ENCODE measurements around the gene USP34. TPM values are rescaled to one million over a fixed set of nuclear protein-coding genes. Genes with fewer than 3 reads are reported as not detected.

The USP34 gene
- total RNA-seq, 1 experiment from 2014 or later, result 76.3 TPM

GRCh38 chr2:61157371-61158003 is 313.4 kb downstream of the USP34 start:
- ChIA-PET POLR2A (no interaction called here), RAD21 (ENCODE audit: low non-redundant PET in 1 of 2, low total read pairs in 2 of 2, uncharacterized antibody in 2 of 2, unreplicated experiment in 2 of 2) (no interaction called here), CTCF (no interaction called here)
- H3K27me3 ChIP-seq (ENCODE audit: insufficient read depth, low read length), result no peaks in the 10 kb centered on the region
- no peak overlapping the region for H3K9ac ChIP-seq (ENCODE audit: low read length)
- H4K20me1 ChIP-seq (ENCODE audit: insufficient read depth), result no peaks in the 10 kb centered on the region
- no peaks in the 10 kb centered on the region for H3K9me3 ChIP-seq (ENCODE audit: control insufficient read depth in 1 of 2, insufficient read depth in 1 of 2, low read depth in 1 of 2, low read length in 2 of 2)
- BruUV-seq (replicated peaks), result no TSS peak
- H3K4me2 ChIP-seq (ENCODE audit: low read length), result no peak overlapping the region
- no peak overlapping the region for H3K4me3 ChIP-seq (replicated peaks in 1 of 2; ENCODE audit: low read depth in 1 of 2, low read length in 2 of 2)
- no peak for TF ChIP-seq ATF3 (IDR thresholded peaks at IDR 0.05)
- TF ChIP-seq ELF1 (IDR thresholded peaks at IDR 0.05; ENCODE audit: borderline replicate concordance, low read depth), result no peak
- TF ChIP-seq CBX3 (IDR thresholded peaks at IDR 0.05; ENCODE audit: low read depth), result no peak
- TF ChIP-seq CTCF (IDR thresholded peaks at IDR 0.05 in 2 of 3, conservative IDR thresholded peaks at IDR 0.05 in 1 of 3; ENCODE audit: borderline replicate concordance in 1 of 3, insufficient read depth in 1 of 3, low read depth in 2 of 3, low read length in 2 of 3), result no peak
- no peak for TF ChIP-seq MAX (IDR thresholded peaks at IDR 0.05)
- no peak for TF ChIP-seq JUND (IDR thresholded peaks at IDR 0.05)
- TF ChIP-seq EGR1 (IDR thresholded peaks at IDR 0.05; ENCODE audit: low read depth), result no peak
- no peak for TF ChIP-seq EZH2 (IDR thresholded peaks at IDR 0.05)
- TF ChIP-seq SIN3A (IDR thresholded peaks at IDR 0.05; ENCODE audit: low read depth), result no peak
- no peak for TF ChIP-seq SRF (IDR thresholded peaks at IDR 0.05; ENCODE audit: low read depth)
- TF ChIP-seq POLR2AphosphoS5 (IDR thresholded peaks at IDR 0.05; ENCODE audit: low read depth, low read length), result no peak
- no peak for TF ChIP-seq REST (IDR thresholded peaks at IDR 0.05; ENCODE audit: low read depth)
- TF ChIP-seq ZFX (IDR thresholded peaks at IDR 0.05), result no peak
- TF ChIP-seq ZBTB33 (IDR thresholded peaks at IDR 0.05; ENCODE audit: extremely low read depth, insufficient replicate concordance, low read length), result no peak
- intact Hi-C loops (cut with micrococcal nuclease), result no loop called here
- no peak for DNase-seq (ENCODE audit: low read depth, low spot score)
- no peak for ATAC-seq
- H3K4me1 ChIP-seq (ENCODE audit: control insufficient read depth in 1 of 2, insufficient read depth in 2 of 2, low read length in 2 of 2), result no peaks in the 10 kb centered on the region
- H3K9me2 ChIP-seq (ENCODE audit: insufficient read depth), result no peaks in the 10 kb centered on the region
- no peaks in the 10 kb centered on the region for H3K36me3 ChIP-seq (ENCODE audit: control insufficient read depth in 1 of 2, insufficient read depth in 2 of 2, low read length in 2 of 2)
- no peak overlapping the region for H3K27ac ChIP-seq (ENCODE audit: low read depth, low read length)
- no peaks in the 10 kb centered on the region for H3K79me2 ChIP-seq (ENCODE audit: insufficient read depth, low read length)
- H2AFZ ChIP-seq (ENCODE audit: low read depth, low read length, poor library complexity, severe bottlenecking), result no peak overlapping the region

All from HCT116 (cell line).